Dendritic cell treated with granulocyte-macrophage colony-stimulating factor and Interleukin-4, amounts not matched to agents 40 ng/mL and 50 ng/mL, for 4 days (primary cell): ENCODE measurements around the gene ENOX2.

ENCODE experiments used
- H3K27ac Mint-ChIP-seq: one replicate; pipeline ENCODE4 v1.8.0; 2022; ENCODE audit warnings: mild to moderate bottlenecking, mixed read lengths
- H3K27me3 Mint-ChIP-seq: one replicate; pipeline ENCODE4 v1.8.0; 2022; ENCODE audit warnings: mild to moderate bottlenecking, mixed read lengths
- H3K36me3 Mint-ChIP-seq: one replicate; pipeline ENCODE4 v1.8.0; 2022; ENCODE audit warnings: low read depth, mixed read lengths
- H3K4me1 Mint-ChIP-seq: one replicate; pipeline ENCODE4 v1.8.0; 2022; ENCODE audit warnings: low read depth, mixed read lengths
- H3K4me3 Mint-ChIP-seq: one replicate; pipeline ENCODE4 v1.8.0; 2022; ENCODE audit warnings: mild to moderate bottlenecking, moderate library complexity, mixed read lengths
- H3K9me3 Mint-ChIP-seq: one replicate; pipeline ENCODE4 v1.8.0; 2022; ENCODE audit warnings: mixed read lengths
- intact Hi-C: fragments of 100-400 bp; cut with micrococcal nuclease; formaldehyde crosslinking; loops from one replicate; pipeline ENCODE4 v1.15.0; 2022

ENOX2 gene

DNA sequence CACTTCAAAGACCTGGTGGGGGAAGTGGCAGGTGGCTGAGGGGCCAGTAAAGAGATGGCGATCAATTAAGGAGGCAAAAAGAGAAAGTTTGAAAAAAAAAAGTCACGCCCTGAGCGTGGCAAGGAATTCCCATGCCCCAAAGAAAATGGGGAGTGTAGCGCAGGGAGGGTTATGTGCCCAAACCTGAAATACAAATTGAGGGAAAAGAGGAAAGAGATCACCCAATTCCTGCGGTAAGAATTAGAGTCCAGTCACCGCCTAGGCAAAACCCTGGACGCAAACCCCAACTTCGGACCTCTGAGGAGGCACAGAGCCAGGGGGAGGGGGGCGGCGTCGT, 595 bp downstream of the ENOX2 start:
- H3K9me3 Mint-ChIP-seq, result no peaks in the 10 kb centered on the region
- peaks cover 27% of the 10 kb centered on the region for H3K36me3 Mint-ChIP-seq

DNA sequence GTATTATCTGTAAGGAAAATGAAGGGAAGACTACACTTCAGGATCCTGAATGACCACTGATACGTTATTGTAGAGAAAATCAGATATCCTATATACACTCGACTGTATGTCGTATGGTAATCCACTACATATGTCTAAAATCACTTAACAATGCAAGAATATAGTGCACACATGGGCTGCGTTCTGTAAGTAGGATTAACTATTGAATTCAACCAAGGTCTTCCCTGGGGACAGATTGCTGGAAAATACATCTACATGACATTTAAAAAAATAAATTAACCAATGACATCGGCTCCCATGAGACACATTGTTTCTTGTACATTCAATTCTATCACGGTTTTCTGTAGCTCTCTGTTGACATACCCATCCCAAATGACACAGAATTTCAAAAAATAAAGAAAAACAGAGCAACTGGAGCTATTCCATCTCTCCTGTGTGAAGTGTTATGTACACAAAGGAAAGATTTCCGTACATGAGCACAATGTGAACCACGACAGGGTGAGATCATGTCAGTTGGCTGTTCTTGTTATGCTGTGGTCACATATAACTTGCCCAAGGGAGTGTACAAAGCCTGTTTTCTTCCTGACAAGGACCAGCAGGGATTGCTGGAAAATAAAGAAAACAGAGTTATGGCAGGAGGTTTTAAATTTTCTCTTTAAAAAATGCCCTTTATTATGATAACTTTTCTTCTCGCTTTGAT, 6.1 kb downstream of the ENOX2 start:
- Mint-ChIP-seq H3K4me1 (peaks cover 10% of the 10 kb centered on the region), H3K9me3 (no peaks in the 10 kb centered on the region), H3K4me3 (no peak overlapping the region), H3K27ac (no peak overlapping the region), H3K27me3 (no peaks in the 10 kb centered on the region), H3K36me3 (peaks cover 44% of the 10 kb centered on the region)
- intact Hi-C loops, result no loop called here

More for the DNA sequence above, 595 bp downstream of the ENOX2 start:
- Mint-ChIP-seq H3K4me1 (peaks cover 15% of the 10 kb centered on the region), H3K27me3 (peaks cover 3% of the 10 kb centered on the region), H3K27ac (no peak overlapping the region), H3K4me3 (no peak overlapping the region)
- intact Hi-C loops, result loop anchor here (5.0 kb wide), 3 partner anchors 500 to 920 kb away; partner anchors contain the start of genes BCORL1, RBMX2 and SLC25A14

DNA sequence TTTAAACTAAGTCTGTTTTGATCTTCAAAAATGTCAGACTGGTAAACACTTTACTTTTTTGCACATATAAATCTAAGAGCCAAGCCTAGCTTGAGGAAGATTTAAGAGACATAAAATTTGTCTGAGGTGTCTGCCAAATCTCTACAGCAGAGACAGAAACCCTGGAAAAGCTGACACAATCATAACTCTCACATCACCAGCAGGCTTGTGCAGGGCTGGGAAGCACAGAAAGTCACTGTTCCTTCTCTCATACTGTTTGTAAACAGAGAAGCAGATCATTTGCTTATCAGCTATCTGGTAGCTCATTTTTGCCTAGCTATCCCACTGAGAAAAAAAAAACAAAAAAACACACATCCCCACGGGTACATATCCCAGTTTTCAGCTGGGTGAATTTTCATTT, 7.0 kb downstream of the ENOX2 start:
- Mint-ChIP-seq H3K4me1 (peaks cover 6% of the 10 kb centered on the region), H3K36me3 (peaks cover 44% of the 10 kb centered on the region), H3K27me3 (no peaks in the 10 kb centered on the region), H3K4me3 (no peak overlapping the region), H3K9me3 (no peaks in the 10 kb centered on the region), H3K27ac (no peak overlapping the region)
- intact Hi-C loops, result no loop called here

DNA sequence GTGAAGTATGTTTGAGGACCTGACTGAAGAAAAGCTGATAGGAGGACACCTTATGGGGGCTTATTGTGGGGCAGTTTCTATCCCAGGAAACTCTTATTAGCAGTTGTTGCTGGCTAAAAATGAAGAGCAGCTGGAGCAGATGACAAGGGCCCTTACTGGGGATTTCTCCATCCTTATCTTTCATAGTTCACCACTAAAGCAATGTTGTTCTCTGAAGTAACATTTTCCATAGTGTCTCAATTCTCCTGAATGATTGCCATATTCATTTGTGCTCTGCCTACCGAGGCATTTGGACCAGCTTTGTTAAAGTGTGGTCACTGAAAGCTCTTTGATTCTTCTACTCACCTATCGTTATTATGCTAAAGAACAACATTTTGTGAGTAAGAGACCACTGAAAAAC, 7.7 kb downstream of the ENOX2 start:
- Mint-ChIP-seq H3K27me3 (no peaks in the 10 kb centered on the region), H3K9me3 (no peaks in the 10 kb centered on the region), H3K4me1 (peaks cover 1% of the 10 kb centered on the region), H3K27ac (no peak overlapping the region), H3K36me3 (peaks cover 38% of the 10 kb centered on the region), H3K4me3 (no peak overlapping the region)
- intact Hi-C loops, result no loop called here

DNA sequence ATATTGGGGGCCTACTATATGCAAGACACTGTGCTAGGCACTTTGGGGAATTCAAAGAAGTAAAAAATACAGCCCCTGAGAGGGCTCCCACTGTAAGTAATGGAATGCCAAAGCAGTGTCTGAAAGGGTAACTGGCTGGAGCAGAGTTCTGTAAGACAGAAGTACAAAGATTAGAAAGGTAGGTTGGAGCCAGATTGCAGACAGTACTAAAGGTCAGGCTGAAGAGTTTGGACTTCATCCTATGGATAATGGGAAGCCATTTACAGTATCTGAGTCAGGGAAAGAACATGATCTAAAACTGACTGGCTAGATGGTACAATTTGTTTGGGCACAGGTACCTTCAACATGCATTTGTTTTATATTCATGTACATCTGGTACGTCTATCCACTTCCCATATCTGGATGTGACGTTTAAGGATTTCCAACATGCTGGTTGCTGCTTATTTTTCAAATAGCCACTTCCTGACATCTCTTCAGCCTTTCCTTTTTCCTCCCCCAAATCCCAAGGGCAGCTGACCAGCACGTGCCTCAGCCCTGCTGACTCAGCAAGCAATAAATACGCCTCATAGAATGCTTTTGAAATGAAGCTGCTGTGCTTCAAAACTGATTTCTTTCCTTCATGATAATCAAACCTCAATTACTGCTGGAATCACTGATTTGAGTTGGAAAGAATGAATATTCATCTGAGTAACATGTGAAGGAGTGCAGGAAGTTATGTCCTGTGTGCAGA, 9.5 kb downstream of the ENOX2 start:
- Mint-ChIP-seq H3K4me3 (no peak overlapping the region), H3K27me3 (no peaks in the 10 kb centered on the region), H3K9me3 (no peaks in the 10 kb centered on the region), H3K4me1 (no peaks in the 10 kb centered on the region), H3K36me3 (peaks cover 20% of the 10 kb centered on the region), H3K27ac (no peak overlapping the region)
- intact Hi-C loops, result no loop called here

DNA sequence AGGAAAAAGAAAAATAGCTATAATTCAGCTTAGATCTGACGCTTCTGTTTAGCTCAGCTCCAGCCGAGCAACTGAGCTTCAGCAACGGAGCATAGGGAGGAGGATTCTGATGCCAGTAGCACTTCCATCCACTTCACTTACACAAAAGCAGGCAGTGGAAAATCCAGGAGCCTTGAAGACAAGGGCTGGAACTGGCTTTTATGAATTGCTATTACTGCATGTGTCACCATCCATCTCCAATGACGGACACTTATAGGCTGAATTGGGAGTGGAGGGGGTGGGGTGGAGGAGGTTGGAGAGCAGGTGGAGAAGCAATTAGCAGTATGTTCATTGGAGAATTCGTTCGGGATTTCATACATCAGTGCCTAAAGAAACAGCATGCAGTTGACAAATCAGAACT, 15.6 kb downstream of the ENOX2 start:
- Mint-ChIP-seq H3K4me1 (no peaks in the 10 kb centered on the region), H3K27ac (no peak overlapping the region), H3K9me3 (no peaks in the 10 kb centered on the region), H3K4me3 (no peak overlapping the region), H3K36me3 (peaks cover 2% of the 10 kb centered on the region), H3K27me3 (no peaks in the 10 kb centered on the region)
- intact Hi-C loops, result no loop called here

DNA sequence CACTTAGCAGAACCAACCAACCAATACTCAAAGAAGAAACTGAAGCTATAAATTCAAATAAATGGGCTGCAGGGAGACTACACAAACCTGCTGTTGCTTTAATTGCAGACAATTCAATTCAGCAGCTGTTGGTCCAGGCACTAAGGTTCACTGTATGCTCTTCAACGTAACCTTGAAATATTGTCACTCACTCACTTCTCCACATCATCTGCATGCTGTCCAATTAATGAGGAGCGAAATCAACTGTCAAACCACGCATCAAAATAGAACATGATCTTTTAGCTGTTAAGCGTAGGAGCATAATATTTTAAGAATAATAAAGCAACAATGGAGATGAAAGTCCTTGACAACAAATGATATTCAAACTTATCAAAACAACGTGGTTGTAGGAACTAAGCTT, 17.0 kb downstream of the ENOX2 start:
- no peaks in the 10 kb centered on the region for H3K36me3 Mint-ChIP-seq
- no peak overlapping the region for H3K27ac Mint-ChIP-seq
- H3K4me1 Mint-ChIP-seq, result no peaks in the 10 kb centered on the region
- no peaks in the 10 kb centered on the region for H3K9me3 Mint-ChIP-seq
- no peak overlapping the region for H3K4me3 Mint-ChIP-seq
- intact Hi-C loops, result no loop called here
- no peaks in the 10 kb centered on the region for H3K27me3 Mint-ChIP-seq

DNA sequence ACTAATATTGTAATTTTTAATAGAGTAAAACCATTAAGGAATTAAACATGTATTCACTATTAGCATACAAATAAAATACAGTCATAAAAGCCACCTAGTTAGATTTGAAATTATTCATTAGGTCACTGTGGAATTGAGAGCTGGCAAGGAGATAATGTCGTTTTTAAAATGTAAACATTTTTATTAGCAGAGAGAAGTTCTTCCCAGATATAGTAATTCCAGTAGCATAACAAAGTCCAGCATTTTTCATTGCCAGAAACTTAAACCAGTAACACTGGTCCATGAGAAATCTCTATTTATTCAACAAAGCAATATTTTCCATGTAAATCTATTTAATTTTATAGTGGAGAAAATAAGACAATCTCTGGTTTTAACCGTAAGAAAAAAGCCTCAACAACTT, 17.5 kb downstream of the ENOX2 start:
- H3K27ac Mint-ChIP-seq, result no peak overlapping the region
- H3K4me3 Mint-ChIP-seq, result no peak overlapping the region
- intact Hi-C loops, result no loop called here
- no peaks in the 10 kb centered on the region for H3K4me1 Mint-ChIP-seq
- H3K36me3 Mint-ChIP-seq, result no peaks in the 10 kb centered on the region
- H3K9me3 Mint-ChIP-seq, result no peaks in the 10 kb centered on the region
- no peaks in the 10 kb centered on the region for H3K27me3 Mint-ChIP-seq

DNA sequence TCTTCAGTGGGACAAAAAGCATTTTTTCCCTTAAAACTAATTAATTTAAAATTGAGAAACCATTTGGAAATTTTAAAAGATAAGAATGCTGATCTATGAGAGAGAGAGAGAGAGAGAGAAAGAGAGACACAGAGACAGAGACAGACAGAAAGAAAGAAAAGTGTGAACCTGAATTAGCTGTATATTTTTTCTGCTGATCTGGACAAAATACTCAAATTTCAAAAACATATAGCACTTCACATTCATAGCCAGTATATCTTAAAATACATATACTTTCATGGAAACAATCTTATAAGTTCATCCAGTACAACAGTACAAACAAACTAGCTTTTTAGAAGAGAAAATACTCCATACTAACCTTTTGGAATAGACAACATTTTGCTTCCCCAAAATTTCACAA, 18.4 kb downstream of the ENOX2 start:
- intact Hi-C loops, result no loop called here
- no peak overlapping the region for H3K27ac Mint-ChIP-seq
- H3K27me3 Mint-ChIP-seq, result no peaks in the 10 kb centered on the region
- peaks cover 5% of the 10 kb centered on the region for H3K4me1 Mint-ChIP-seq
- no peaks in the 10 kb centered on the region for H3K36me3 Mint-ChIP-seq
- no peak overlapping the region for H3K4me3 Mint-ChIP-seq
- H3K9me3 Mint-ChIP-seq, result no peaks in the 10 kb centered on the region

DNA sequence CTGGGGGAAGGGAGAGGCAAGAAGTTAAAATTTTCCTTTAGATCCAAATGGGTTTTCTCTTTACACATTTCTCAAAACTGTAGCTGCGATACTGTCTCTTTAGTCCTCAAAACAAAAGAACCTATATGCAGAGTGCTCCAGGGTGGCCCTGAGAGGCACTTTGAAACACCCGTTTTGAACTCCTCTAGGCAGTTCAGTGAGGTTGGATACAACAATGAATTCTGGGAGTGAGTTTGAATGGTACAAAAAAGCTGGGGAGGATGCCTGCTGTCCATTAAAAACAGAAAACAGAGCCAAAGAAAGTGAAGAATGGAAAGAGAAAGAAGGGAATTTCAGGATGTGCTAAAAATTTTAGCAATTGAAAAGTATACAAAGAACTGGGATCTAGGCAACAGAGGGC, 23.1 kb downstream of the ENOX2 start:
- H3K27me3 Mint-ChIP-seq, result no peaks in the 10 kb centered on the region
- H3K4me1 Mint-ChIP-seq, result peaks cover 14% of the 10 kb centered on the region
- no peak overlapping the region for H3K4me3 Mint-ChIP-seq
- H3K9me3 Mint-ChIP-seq, result no peaks in the 10 kb centered on the region
- intact Hi-C loops, result no loop called here
- H3K36me3 Mint-ChIP-seq, result no peaks in the 10 kb centered on the region
- peak overlapping the region; percentile 28 for H3K27ac Mint-ChIP-seq

DNA sequence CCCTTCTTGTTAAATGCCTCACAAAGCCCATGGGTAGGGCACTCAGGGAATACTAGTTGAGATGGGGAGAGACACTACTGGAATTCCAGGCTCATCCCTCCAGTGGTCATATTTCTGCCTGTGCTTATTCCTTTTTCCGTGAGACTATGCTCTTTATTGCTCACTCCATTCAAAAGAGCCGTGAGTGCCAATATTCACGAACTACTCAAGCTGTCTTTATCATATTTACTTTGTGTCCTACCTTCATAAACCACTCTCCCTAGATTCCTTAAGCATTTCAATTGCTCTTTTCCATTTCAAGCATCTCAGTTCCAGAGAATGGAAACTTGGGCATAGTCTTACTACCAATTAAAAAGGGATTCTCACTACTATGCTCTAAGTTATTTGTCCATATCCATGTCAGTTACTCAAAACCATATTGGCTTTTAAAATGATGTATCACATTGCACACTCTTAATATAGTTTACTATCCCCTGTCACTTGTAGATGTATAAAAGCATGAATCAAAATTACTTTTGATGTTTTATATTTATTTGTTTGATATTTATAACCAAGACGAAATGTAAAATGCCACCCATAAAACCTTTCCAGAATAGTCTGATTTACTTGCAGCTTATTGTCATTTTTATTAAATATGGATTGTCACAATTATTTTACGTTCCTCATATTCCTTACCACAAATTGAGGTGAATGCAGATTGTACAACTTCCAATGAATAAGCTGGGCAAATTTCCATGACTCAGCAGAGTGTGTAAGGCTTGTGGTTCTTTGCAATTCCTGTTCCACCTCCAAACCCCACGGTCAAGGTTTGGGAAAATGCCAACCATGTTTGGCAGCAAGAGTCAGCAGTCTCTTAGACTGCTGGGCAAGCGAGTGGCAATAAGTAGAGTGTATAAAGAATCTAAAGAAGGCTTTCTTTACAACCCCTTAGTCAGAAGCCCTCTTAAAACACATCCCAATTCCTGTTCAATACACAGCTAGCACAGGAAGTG, 24.4 kb downstream of the ENOX2 start:
- Mint-ChIP-seq H3K27me3 (no peaks in the 10 kb centered on the region), H3K4me1 (peaks cover 14% of the 10 kb centered on the region), H3K27ac (no peak overlapping the region), H3K4me3 (no peak overlapping the region), H3K36me3 (no peaks in the 10 kb centered on the region), H3K9me3 (peaks cover 8% of the 10 kb centered on the region)
- intact Hi-C loops, result no loop called here

DNA sequence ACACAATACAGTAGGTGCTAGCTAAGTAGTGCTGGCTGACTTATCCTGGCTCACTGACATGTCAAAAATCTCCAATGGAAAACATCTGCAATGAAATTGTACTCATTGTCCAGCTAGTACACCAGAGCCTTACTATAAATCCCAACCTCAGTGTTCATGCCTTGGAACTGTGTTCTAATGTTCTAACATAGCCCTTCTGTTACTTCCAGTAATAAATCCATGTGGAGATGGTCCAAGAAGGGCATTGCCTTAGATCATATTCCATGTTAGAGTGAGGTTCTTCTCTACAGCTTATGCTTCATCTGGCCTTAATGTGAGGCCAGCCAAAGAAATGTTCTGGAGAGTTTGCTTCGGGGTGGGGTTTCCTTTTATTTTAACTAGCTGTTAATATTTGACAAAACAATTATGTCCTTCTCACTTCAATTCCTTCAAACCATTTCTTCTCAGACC, 25.1 kb downstream of the ENOX2 start:
- Mint-ChIP-seq H3K27ac (no peak overlapping the region), H3K4me3 (no peak overlapping the region), H3K36me3 (no peaks in the 10 kb centered on the region)

DNA sequence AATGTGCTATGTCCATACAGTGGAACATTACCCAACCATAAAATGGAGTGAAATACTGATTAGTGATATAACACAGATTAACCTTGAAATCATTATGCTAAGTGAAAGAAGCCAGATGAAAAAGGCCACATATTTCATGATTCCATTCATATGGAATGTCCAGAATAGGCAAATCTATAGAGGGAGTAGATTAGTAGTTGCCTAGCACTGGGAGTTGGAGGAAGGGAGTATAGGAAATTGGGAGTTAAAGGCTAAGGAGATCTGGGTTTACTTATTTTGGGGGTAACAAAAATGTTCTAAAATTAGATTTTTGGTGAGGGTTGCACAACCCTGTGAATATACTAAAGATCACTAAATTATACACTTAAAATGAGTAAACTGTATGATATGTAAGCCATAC, 26.8 kb downstream of the ENOX2 start:
- intact Hi-C loops, result no loop called here
- Mint-ChIP-seq H3K36me3 (no peaks in the 10 kb centered on the region), H3K4me1 (peaks cover 14% of the 10 kb centered on the region), H3K4me3 (no peak overlapping the region), H3K9me3 (peaks cover 8% of the 10 kb centered on the region), H3K27me3 (no peaks in the 10 kb centered on the region), H3K27ac (no peak overlapping the region)

More for the DNA sequence above, 25.1 kb downstream of the ENOX2 start:
- intact Hi-C loops, result no loop called here
- no peaks in the 10 kb centered on the region for H3K27me3 Mint-ChIP-seq
- peaks cover 8% of the 10 kb centered on the region for H3K9me3 Mint-ChIP-seq
- peaks cover 14% of the 10 kb centered on the region for H3K4me1 Mint-ChIP-seq

DNA sequence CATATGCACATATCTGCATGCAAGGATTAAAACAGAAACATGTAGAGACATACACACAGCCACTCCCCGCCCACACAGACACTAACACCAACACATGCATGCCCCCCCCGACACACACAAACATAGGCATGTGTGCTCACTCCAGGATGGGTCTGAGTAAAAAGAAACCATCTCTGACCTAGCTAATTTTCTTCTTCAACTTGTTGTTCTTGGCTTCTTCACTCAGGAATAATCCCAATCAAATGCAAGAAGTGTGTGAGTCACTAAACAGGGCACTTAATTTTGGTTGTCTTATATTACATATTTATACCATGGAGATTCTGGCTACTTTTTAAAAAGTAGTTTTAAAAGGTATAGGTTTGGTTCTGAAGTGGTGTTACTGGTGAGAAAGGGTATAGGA, 28.3 kb downstream of the ENOX2 start:
- Mint-ChIP-seq H3K36me3 (no peaks in the 10 kb centered on the region), H3K9me3 (peaks cover 8% of the 10 kb centered on the region), H3K27ac (no peak overlapping the region), H3K4me1 (peaks cover 10% of the 10 kb centered on the region), H3K4me3 (no peak overlapping the region), H3K27me3 (no peaks in the 10 kb centered on the region)
- intact Hi-C loops, result no loop called here
